GM10266 (cell line): ENCODE data around the gene OGN.

ENCODE experiments used
- DNase-seq: peaks from one replicate; pipeline ENCODE4 v3.0.0; 2012; ENCODE audit errors: extremely low spot score
- TF ChIP-seq, protein P1 (sequence below): IDR thresholded peaks from 2 replicates; pipeline ENCODE4 v1.5.1; 2012; ENCODE audit warnings: mild to moderate bottlenecking, low read depth; ENCODE audit not compliant: control insufficient read depth, insufficient read depth; ENCODE audit errors: missing control alignments

Gene OGN

GRCh38 chr9:92385953-92386352 is 18.4 kb downstream of the OGN start:
- DNase-seq = no peak
- TF ChIP-seq, protein P1, sequence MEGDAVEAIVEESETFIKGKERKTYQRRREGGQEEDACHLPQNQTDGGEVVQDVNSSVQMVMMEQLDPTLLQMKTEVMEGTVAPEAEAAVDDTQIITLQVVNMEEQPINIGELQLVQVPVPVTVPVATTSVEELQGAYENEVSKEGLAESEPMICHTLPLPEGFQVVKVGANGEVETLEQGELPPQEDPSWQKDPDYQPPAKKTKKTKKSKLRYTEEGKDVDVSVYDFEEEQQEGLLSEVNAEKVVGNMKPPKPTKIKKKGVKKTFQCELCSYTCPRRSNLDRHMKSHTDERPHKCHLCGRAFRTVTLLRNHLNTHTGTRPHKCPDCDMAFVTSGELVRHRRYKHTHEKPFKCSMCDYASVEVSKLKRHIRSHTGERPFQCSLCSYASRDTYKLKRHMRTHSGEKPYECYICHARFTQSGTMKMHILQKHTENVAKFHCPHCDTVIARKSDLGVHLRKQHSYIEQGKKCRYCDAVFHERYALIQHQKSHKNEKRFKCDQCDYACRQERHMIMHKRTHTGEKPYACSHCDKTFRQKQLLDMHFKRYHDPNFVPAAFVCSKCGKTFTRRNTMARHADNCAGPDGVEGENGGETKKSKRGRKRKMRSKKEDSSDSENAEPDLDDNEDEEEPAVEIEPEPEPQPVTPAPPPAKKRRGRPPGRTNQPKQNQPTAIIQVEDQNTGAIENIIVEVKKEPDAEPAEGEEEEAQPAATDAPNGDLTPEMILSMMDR = no peak

GRCh38 chr9:92385477-92385876 is 18.9 kb downstream of the OGN start:
- DNase-seq = no peak
- TF ChIP-seq, protein P1 = no peak

- TF ChIP-seq, protein P1 = no peak
- DNase-seq = no peak
Observed at GRCh38 chr9:92385001-92385400, 19.4 kb downstream of the OGN start.

DNA sequence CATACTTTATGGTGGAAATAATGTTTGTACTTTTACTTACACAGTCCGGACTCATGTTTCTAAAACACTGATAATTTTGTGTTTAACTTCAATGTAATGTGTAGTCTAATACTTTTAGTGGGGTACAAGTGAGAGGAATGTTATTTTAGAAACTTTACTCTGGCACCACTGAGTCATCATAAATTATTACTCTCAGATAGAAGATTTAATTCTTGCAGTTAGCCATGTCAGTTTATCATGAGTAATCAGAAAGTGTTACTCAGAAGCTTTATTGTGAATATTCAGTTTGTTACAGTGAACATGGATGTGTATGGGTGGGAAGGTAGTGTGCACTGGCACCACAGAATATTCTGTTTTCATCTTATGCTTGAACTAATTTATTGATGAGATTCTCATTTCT is 20.0 kb downstream of the OGN start:
- TF ChIP-seq, protein P1 = no peak
- no peak for DNase-seq

- TF ChIP-seq, protein P1 = no peak
- no peak for DNase-seq
Observed at GRCh38 chr9:92381775-92382174, 22.6 kb downstream of the OGN start.

GRCh38 chr9:92380603-92381002 is 23.8 kb downstream of the OGN start:
- no peak for DNase-seq
- TF ChIP-seq, protein P1 = no peak

DNA sequence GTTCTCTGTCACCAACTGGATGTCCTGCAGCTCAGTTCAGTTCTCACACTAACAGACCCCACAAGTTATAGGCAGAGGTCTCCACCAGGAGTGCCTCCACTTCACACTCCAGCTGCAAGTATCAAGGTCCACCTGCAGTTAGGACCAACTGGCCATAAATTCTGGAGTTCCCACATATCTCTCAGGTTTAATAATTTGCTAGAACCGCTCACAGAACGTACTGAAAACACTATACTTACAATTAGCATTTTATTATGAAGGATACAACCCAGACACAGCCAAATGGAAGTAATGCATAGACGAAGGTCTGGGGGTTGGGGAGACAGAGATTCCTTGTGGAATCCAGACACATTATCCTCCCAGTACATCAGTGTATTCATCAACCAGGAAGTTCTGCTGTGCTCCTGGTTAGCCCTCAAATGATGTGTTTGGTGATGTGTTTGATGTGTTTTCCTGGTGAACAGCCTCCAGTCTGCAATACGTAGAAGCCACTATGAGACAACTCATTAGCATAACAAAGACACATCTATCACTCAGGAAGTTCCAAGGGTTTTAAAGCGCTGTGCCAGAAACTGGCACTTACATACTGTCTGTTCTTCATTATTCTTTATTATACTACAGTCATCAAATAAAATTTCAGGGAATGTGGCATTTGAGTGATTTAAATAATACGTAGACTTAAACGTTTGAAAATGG is 25.4 kb downstream of the OGN start:
- DNase-seq = no peak
- TF ChIP-seq, protein P1 = no peak
